ENCODE results near the gene PEX16.
"Not testable (repeated sequence)": the region's sequence is repeated elsewhere in the genome, so short reads cannot be mapped to it uniquely, and the experiment has no call there.

DNA sequence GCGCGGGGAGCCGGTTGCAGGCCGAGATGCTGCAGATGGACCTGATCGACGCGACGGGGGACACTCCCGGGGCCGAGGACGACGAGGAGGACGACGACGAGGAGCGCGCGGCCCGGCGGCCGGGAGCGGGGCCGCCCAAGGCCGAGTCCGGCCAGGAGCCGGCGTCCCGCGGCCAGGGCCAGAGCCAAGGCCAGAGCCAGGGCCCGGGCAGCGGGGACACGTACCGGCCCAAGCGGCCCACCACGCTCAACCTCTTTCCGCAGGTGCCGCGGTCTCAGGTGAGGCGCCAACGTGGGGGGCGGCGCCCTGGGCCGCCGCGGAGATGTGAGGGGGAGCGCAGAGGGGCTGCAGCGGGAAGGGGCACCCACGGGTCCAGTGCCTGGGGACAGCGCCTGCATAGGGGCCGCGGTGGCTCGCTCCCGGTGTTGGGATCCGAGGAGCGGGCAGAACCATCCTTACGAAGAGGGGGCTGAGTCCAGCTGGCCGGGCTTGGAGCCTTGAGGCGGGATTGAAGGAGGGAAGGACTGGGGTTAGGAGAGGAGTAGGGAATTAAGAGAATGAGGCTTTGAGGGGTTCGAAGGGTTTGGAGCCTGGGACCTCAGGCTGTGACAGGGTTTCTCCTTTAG, 17.4 kb downstream of the PEX16 start:
- TF ChIP-seq EZH2phosphoT487 (IDR thresholded peaks at IDR 0.05; ENCODE audit: borderline replicate concordance, low read depth, low read length), result not testable (repeated sequence)
- TF ChIP-seq, protein P1, sequence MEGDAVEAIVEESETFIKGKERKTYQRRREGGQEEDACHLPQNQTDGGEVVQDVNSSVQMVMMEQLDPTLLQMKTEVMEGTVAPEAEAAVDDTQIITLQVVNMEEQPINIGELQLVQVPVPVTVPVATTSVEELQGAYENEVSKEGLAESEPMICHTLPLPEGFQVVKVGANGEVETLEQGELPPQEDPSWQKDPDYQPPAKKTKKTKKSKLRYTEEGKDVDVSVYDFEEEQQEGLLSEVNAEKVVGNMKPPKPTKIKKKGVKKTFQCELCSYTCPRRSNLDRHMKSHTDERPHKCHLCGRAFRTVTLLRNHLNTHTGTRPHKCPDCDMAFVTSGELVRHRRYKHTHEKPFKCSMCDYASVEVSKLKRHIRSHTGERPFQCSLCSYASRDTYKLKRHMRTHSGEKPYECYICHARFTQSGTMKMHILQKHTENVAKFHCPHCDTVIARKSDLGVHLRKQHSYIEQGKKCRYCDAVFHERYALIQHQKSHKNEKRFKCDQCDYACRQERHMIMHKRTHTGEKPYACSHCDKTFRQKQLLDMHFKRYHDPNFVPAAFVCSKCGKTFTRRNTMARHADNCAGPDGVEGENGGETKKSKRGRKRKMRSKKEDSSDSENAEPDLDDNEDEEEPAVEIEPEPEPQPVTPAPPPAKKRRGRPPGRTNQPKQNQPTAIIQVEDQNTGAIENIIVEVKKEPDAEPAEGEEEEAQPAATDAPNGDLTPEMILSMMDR (conservative IDR thresholded peaks at IDR 0.05; ENCODE audit: low read length), result not testable (repeated sequence)

Measured in OCI-LY7 (cell line).